Effector memory CD4-positive, alpha-beta T cell (primary cell): Measurements from ENCODE around the gene CDK17.
A peak's percentile ranks its signal among the peaks of the same experiment; 100 is the strongest.

Experiments
- DNase-seq, 3 donors: peaks; one replicate each; pipeline ENCODE4 v3.0.0-alpha.2; 2020
- H3K27ac ChIP-seq: 2 replicates; pipeline ENCODE4 v1.7.0; 2013; ENCODE audit warnings: mild to moderate bottlenecking, low read length, moderate library complexity; ENCODE audit not compliant: insufficient read depth, poor library complexity, severe bottlenecking
- H3K27me3 ChIP-seq: replicated peaks from 2 replicates; pipeline ENCODE4 v1.7.0; 2013; ENCODE audit warnings: mild to moderate bottlenecking, low read length; ENCODE audit not compliant: insufficient read depth, control insufficient read depth, poor library complexity, severe bottlenecking
- H3K36me3 ChIP-seq: 2 replicates; pipeline ENCODE4 v1.7.0; 2013; ENCODE audit warnings: mild to moderate bottlenecking, low read length, moderate library complexity; ENCODE audit not compliant: control insufficient read depth, insufficient read depth
- H3K4me1 ChIP-seq: 2 replicates; pipeline ENCODE4 v1.7.0; 2013; ENCODE audit warnings: low read length, mild to moderate bottlenecking; ENCODE audit not compliant: control insufficient read depth, insufficient read depth, poor library complexity, severe bottlenecking
- H3K4me3 ChIP-seq: 2 replicates; pipeline ENCODE4 v1.7.0; 2013; ENCODE audit warnings: low read length, low read depth, mild to moderate bottlenecking; ENCODE audit not compliant: insufficient read depth, poor library complexity, severe bottlenecking
- H3K9me3 ChIP-seq: 2 replicates; pipeline ENCODE4 v1.7.0; 2013; ENCODE audit warnings: mild to moderate bottlenecking, low read length, moderate library complexity; ENCODE audit not compliant: control insufficient read depth

CDK17 gene

DNA sequence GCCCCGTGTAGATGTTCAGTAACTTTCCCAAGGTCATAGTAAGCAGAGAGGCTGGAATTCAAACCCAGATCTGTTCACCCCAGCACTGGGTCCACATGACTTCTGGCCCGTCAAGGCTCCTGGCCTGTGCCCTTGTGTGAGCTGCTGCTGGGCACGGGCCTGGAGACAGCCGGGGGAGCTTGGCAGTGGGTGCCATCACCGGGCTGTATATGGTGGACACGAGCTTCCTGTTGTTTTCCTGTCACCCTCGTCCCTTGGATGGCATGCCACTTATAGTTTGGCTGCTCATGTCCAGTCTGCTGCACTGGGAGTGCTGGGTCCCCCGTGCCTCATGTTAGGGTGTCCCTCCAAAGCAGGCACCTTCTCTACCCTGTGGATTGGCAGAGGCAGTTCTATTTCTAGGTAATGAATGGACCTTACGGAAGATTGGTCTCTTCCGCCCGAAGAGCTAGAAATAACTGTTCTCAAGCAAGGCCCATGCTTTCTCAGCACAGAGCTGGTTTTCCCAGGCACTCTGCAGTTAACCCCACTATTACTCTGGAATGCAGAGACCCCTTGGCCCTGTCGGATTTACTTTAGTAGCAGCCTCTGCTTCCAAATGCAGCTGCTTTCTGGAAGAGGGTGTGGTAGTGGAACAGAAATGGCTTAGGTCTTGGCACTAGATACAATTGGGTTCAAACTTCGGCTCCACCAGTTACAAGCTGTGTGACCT is 161.7 kb downstream of the CDK17 start:
- Histone ChIP-seq H3K4me3 (no peak overlapping the region), H3K36me3 (no peaks in the 10 kb centered on the region), H3K27me3 (no peaks in the 10 kb centered on the region), H3K4me1 (peaks cover 65% of the 10 kb centered on the region), H3K27ac (peak overlapping the region; percentile 61), H3K9me3 (no peaks in the 10 kb centered on the region)
- no peak for DNase-seq

DNA sequence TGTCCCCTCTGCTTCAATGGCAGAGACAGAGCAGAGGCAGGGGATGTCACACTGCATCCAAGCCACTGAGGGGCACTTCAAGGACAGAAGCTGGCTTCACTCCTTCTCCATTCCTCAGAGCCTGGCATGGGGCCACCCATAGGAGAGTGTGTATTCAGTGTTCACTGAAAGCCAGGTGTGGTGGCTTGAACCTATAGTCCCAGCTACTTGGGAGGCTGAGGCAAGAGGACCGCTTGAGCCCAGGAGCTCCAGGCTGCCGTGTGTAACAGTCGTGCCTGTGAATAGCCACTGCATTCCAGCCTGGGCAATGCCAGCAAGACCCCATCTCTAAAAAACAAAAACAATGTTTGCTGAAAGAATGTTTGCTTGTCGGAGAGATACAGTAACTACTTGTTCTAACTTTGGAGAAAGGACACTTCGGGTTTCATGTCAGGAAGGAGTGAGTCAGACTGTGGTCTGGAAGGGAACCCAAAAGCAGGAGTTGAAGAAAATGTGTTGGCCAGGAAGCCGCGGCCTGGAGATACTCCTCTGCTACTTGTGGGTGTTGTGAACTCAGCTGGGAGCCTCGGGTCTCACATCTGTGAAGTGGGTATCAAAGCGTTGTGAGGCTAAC is 162.7 kb downstream of the CDK17 start:
- H3K27me3 ChIP-seq: no peaks in the 10 kb centered on the region
- peak overlapping the region; percentile 61 for H3K27ac ChIP-seq
- no peaks in the 10 kb centered on the region for H3K9me3 ChIP-seq
- H3K4me1 ChIP-seq: peaks cover 60% of the 10 kb centered on the region
- no peak overlapping the region for H3K4me3 ChIP-seq
- peaks cover 6% of the 10 kb centered on the region for H3K36me3 ChIP-seq
- DNase-seq: peak; percentile 51 to 67 (median 65)

DNA sequence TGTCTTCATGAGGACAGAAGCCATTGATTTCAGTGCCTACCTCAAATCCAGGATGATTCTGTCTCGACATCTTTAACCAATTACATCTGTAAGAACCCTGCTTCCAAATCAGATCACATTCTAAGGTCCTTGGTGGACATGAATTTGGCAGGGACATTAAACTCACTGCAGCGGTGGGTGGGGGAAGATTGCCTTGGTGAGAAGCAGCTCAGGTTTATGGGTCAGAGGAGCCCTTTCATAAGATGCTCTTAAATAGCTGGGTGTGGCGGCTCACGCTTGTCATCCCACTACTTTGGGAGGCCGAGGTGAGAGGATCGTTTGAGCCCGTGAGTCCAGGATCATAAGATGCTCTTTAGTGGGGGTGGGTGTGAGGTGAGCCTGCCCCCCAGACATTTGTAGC is 163.2 kb downstream of the CDK17 start:
- Histone ChIP-seq H3K4me3 (no peak overlapping the region), H3K27me3 (no peaks in the 10 kb centered on the region), H3K27ac (peak overlapping the region; percentile 61), H3K9me3 (no peaks in the 10 kb centered on the region), H3K36me3 (peaks cover 6% of the 10 kb centered on the region), H3K4me1 (peaks cover 54% of the 10 kb centered on the region)
- no peak for DNase-seq

DNA sequence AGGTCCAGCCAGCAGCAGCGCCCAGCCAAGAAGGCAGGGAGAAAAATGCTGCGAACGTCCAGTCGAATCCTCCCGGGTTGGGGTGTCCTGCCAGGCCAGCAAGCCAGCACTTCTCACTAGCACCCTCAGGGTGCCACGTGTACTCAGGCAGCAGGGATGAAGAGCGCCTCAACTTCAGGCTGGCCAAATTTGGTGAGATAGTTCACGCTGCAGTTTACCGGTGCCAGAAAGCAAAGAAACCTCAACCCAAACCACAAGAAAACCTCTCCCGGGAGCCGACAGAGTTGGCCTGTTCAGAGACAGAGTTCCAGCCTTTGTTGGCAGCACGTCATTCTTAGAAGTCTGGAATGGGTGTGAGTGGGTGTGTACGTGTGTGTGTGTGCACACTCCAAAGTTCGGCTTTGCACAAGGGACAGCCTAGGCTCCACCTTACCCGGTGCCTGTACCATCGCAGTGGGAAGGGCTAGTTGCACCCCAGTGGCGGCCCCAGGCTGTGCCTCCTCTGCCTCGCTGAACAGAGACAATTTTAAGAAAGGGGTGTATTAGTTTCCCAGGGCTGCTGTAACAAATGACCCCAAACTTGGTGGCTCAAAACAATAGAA is 163.9 kb downstream of the CDK17 start:
- Histone ChIP-seq H3K4me1 (peaks cover 52% of the 10 kb centered on the region), H3K36me3 (peaks cover 6% of the 10 kb centered on the region), H3K4me3 (no peak overlapping the region), H3K27me3 (no peaks in the 10 kb centered on the region), H3K27ac (peak overlapping the region; percentile 61), H3K9me3 (no peaks in the 10 kb centered on the region)
- peak in 1 of 3 donors; percentile 48 for DNase-seq

DNA sequence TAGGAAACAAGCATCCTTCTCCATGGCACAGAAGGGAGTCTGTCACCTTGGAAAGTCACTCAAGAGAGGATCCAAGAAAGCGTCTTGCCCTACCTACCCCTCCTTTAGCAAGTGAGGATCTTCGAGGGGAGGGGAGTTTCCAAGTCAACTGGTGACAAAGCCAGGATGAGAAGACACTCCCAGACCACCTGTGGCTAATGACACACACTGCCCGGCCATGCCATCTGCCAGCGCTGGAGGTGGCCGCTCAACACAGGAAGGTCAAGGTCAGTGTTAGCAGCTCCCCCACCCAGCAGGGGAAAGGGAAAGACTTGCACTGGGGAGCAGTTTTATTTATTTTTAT is 164.8 kb downstream of the CDK17 start:
- no peaks in the 10 kb centered on the region for H3K27me3 ChIP-seq
- H3K4me3 ChIP-seq: no peak overlapping the region
- no peaks in the 10 kb centered on the region for H3K9me3 ChIP-seq
- no peak for DNase-seq
- peak overlapping the region; percentile 28 for H3K27ac ChIP-seq
- H3K4me1 ChIP-seq: peaks cover 44% of the 10 kb centered on the region
- peaks cover 6% of the 10 kb centered on the region for H3K36me3 ChIP-seq

DNA sequence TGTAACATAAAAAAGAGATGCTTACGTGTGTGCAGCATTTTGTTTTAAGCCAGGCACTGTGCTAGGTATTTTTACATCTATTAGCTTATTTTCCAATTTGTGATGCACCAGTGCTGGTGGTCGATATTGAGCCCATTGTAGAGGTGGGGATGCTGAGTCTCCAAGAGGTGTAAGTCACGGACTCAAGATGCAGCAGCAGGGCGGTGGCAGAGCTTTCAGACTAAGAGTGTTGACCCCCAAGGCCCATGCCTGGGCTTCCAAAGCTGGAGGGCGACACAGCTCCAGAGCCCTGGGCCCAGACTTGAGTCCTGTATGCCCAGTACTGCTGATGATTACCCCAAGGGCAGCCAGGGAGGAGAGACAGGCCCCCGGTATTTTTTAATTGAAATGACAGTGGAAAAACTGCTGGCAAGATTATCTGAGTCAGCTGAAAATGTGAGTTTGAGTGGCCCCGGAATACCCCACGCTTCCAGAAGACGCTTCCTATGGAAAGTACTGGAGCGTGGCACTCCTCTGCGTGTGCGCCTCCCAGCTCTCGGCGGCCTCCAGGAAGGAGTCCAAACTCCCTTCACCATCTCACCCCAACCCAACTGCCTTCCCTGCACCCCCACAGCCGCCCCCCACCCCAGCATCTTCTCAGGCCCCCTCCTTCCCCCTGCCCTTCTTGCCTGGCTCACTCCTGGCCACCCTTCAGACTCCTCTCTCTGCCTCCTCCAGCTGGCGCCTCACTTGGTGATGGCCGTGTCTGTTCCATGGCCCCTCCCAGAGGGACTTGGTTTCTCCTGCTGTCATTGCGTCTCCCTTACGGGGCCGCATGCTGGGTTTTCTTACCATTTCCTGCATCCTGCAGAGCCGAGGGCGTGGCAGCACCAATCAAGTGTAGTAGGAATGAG is 165.4 kb downstream of the CDK17 start:
- peak overlapping the region; percentile 28 for H3K27ac ChIP-seq
- H3K36me3 ChIP-seq: peaks cover 11% of the 10 kb centered on the region
- no peaks in the 10 kb centered on the region for H3K9me3 ChIP-seq
- no peak overlapping the region for H3K4me3 ChIP-seq
- peaks cover 43% of the 10 kb centered on the region for H3K4me1 ChIP-seq
- DNase-seq: no peak
- no peaks in the 10 kb centered on the region for H3K27me3 ChIP-seq

DNA sequence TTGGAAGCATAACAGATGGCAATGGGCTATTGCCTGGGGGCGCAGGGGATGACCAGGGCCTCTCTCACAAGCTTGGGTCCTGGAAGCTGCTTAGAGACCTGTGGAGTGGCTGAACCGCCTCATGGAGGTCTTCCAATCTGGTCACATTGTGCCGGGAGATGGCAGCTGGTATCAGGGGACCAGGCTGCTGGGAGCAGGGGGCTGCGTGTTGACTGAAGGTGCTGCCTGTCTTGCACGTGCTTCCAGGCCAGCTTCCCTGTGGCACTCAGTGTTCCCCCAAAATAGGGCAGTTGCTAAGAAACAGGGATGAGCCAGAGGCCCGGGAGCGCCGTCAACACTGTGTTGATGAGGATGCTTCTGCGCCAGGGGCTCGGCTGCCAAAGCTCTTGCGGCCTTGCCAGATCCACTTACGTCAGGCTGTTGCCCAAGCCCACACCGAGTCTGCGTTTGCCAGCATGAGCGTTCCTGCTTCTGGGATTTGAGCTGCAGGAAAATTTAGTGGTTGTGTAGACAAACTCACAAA is 166.2 kb downstream of the CDK17 start:
- Histone ChIP-seq H3K27ac (no peak overlapping the region), H3K27me3 (no peaks in the 10 kb centered on the region), H3K4me1 (peaks cover 43% of the 10 kb centered on the region), H3K36me3 (peaks cover 13% of the 10 kb centered on the region), H3K4me3 (no peak overlapping the region), H3K9me3 (no peaks in the 10 kb centered on the region)
- DNase-seq: no peak

DNA sequence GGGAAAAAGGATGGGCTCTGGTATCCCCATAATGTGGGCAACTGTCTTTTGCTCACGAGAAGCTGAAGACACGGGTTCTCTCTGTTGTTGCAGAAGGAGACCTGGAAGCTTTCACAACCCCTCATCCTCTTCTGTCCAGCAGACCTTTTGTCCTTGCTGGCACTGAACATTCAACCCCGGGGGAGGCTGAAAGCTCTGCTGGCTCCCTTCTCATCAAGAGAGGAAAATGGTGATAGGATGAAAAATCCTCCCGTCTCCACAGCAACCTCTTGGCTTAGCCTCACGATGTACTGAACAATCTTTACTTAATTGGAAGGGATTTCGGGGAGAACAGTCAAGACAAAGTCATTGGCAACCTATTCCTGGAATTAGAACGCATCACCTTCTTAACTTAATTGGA is 167.1 kb downstream of the CDK17 start:
- DNase-seq: no peak
- Histone ChIP-seq H3K4me3 (no peak overlapping the region), H3K36me3 (peaks cover 13% of the 10 kb centered on the region), H3K27me3 (no peaks in the 10 kb centered on the region), H3K4me1 (peaks cover 36% of the 10 kb centered on the region), H3K27ac (no peak overlapping the region), H3K9me3 (no peaks in the 10 kb centered on the region)

DNA sequence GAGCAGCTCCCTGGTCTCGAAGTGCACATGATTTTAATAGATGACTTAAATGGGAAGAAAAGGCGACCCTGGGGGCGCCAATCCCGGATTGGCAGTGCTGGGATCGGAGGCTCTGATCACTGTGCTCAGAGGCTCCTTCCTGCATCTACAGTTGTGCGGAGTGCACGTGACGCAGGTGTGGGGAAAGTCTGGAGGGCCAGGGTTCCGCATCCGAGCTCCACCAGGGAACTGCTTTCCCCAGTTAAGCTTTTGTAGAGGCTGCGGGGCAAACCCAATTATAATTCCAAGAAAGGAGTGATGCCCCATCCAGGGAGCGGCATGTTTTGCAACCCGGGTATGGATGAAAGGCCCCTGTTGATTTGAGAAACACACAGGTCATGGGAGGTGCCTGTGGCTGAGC is 169.6 kb downstream of the CDK17 start:
- peaks cover 17% of the 10 kb centered on the region for H3K4me1 ChIP-seq
- peaks cover 21% of the 10 kb centered on the region for H3K36me3 ChIP-seq
- H3K27ac ChIP-seq: no peak overlapping the region
- H3K27me3 ChIP-seq: no peaks in the 10 kb centered on the region
- H3K9me3 ChIP-seq: no peaks in the 10 kb centered on the region
- H3K4me3 ChIP-seq: no peak overlapping the region
- no peak for DNase-seq
